ENCODE results near the gene RGS7.

The RGS7 gene

DNA sequence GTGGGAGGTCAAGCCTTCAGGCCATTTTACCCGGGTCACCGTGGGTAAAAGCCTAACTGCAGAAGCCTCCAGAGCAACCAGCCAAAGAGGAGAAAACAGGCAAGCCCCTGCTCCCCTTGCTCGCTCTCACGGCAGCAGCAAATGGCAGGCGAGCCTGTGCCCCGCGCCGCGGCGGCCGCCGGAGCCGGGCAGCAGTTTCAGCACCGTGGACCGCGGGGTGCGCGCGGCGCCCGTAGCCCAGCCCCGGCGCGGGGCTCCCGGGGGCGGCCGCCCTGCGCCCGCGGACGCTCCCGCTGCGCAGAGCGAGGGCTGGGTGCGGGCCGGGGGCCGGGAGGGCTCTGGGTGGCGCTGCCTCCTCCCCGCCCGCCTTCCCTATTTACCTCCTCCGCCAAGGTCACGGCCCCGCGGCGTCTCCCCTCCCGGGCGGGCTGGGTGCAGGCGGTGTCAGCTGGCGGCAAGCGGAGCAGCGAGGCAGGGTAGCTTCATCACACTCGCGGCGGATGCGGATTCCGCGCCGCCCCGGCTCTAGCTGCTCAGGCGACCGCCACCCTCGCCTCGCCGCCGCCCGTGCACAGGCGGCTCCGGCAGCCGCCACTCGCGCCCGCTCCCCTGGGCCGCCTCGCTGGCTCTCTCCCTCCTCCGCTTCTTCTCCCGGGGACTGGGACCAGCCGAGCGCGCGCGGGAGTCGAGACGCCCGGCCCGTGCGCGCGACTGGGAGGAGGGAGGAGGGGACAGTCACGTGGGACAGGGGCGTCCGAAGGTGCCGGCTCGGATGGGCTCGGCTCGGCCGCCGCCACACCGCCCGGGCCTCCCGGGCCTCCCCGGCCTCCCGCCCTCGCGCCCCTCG, at the start of gene RGS7:
Gene RGS7, minus strand, starts transcription at position 687 of the 847 bp plus-strand sequence.
- peak; percentile 20 for DNase-seq

DNA sequence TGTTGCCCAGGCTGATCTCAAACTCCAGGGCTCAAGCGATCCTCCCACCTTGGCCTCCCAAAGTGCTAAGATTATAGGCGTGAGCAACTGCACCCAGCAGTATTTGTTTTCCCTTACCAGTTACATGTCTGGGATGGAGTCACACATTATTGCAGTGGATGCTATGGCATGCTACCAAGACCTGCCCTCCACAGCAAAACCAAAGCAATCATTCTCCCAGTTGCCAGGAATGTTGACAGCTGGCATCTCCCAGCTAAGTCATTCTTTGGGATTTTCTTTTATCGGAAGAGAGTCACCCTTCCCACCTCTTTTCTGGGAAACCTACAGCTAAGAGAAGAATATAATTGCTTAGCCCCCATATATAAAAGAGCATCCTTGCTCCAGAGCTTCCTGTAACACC, 49.4 kb upstream of the RGS7 start:
- no peak for DNase-seq

DNA sequence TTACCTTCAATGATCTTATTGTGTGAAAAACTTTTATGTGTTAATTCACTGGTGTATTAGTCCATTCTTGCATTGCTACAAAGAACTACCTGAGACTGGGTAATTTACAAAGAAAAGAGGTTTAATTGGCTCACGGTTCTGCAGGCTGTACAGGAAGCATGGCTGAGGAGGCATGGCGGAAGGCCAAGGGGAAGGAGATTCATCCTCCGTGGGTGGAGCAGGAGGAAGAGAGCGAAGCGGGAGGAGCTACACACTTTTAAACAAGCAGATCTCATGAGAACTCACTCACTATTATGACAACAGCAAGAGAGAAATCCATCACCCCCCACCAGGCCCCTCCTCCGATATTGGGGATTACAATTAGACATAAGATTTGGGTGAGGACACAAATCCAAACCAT, 44.2 kb upstream of the RGS7 start:
- no peak for DNase-seq

DNA sequence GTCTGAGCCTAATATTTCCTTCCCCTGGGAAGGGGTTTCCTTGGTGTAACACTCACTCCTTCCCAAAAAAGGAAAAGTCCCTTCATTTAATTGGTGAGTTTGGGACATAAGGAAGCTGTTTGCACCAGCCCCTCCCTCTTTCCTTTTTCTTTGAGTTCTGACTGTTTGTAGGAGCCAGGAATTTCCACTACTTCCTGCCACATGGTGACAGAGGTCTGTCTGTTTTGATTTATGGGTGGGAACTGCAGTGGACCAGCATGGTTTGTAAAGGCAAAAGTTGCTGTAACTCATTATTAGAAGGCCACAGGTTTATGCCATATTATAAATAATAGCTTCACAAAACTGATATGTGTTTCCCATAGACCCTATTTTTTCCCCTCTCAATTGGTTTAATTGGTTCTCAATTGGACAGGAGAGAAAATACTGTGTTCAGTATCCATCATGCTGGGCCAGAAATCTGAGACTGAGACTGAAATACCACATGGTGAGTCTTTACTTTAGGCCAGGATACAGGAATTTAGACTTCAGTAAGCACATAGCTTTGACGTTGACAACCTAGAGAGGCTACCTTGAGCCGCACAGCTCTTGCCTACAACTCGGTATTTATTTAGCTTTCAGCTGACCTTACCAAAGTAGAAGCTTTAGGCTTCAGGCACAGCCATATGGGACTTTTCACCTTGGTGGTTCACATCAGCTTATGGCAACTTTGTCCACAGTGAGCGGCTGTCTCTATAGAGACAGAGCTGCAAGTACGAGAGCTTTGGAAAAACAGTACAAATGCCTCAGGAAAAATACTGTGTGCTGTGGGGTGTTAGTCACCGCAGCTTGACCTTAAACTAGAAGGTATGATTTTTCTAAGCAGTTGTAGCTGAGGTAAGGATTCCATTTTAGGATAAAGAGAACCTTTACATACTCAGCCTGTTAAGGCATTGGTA, 40.0 kb upstream of the RGS7 start:
- no peak for DNase-seq

DNA sequence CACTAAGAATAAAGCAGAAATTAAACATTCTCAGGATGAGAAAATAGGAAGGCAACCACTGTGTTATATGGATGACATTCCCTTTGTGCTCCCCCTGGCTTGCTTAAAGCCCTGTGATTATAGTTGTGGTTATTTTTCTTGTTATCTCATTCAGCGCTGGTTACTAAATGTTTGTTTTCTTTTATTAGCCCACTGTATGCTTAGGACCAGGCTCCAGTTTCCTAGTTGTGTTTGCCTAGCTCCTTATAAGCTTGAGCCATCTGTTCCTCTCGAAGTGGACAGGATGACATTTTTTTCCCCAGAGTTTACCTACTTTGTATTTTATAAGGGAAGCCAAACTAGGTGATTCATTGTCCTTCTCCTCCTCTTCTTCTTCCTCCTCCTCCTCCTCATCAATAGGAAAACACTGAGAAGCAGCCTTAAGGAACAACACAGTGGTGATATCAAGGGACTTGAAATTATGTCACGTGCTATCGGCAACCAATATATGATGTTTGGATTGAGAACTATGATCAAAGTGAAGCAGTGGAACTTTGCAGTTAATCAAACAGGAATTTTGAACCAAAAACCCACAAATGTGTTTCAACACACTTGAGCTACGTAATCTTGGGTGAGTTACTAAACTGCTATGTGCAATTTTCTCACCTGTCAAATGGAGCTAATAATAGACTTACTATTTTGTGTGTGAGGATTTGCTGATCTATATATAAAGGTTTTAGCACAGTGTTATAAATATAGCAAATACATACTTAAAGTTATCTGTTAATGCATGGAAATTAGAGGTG, 35.1 kb upstream of the RGS7 start:
- DNase-seq, result no peak

DNA sequence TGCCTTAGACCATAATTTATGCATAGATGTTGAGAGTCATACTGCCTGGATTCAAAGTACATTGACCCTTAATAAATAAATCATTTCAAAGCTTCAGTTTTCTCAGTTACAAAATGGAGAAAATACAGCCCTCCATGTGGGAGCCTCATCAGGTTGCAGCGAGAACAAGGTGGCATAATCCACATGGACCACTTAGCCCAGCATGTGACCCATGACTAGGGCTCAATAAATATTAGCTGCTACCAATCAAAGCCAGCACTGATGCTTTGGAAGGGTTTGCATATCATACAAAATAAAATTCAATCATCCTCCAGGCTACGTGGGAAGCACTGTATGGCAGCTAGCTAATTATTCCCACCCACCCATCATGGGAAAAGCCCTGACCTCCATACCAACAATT, 33.5 kb upstream of the RGS7 start:
- no peak for DNase-seq

DNA sequence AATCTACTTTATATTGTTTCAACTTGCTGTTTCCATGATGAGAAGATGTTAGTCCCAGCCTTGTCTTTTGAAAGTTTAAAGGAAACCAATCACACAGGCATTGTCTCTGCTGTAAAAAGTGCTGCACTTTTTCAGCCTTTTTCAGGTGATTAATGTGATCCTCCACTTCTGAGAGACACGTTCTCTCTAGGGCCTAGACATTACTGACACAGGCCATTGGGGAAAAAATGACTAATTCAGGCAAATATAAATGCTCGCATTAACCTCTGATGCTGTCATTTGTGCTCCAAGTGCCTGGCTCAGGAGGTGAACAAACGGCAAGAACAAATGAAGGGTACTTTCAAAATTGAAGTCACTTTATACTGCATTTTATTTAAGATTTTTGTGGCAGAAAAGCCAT, 32.4 kb upstream of the RGS7 start:
- no peak for DNase-seq

DNA sequence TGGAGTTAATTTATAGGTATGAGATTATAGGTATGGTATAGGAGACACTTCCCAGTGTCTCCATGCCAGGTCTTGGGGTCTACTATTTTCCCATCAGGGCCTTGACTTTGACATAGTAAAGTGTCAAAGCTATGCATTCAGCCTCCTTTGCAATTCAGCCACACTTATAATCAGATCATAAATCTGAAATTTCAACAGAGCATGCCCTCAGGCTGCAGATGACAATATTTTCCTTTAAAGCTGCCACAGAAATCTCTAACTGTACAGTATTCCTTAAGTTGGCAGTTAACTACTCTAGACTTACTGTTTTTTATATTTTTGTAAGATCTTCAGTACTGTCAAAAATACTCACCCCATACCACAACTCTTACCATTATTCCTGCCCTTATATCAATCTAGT, 30.2 kb upstream of the RGS7 start:
- no peak for DNase-seq

DNA sequence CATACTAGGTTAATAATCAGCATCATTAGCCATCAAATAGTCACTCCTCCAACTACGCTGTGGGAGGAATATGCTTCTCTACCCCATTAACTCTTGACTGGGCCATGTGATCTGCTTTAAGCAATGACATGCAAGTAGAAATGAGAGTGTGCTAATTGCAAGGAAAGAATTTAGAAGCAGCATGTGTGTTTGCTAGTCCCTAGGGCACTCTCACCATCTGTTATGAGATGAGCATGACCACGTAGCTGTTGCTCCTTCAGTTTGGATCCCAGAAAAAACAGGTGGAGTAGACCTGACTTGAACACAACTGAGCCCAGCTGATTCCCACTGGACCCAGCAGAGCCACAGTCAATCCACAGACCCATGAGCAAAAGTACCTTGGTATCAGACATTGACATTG, 19.7 kb upstream of the RGS7 start:
- DNase-seq, result no peak

DNA sequence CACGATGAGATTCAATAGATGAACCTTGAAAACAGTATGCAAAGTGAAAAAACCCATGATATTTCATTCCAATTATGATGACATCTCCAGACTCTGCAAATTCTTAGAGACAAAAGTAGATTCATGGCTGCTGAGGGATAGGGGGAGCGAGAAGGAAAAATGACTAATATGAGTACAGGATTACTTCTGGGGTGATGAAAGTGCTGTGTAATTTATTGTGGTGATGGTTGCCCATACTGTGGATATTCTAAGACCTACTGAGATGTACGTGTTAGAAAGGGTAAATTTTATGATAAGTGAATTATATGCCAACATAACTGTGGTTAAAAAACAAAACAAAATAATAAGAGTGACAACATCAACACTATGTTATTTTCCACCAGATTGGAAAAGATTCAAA, 18.9 kb upstream of the RGS7 start:
- DNase-seq, result no peak

DNA sequence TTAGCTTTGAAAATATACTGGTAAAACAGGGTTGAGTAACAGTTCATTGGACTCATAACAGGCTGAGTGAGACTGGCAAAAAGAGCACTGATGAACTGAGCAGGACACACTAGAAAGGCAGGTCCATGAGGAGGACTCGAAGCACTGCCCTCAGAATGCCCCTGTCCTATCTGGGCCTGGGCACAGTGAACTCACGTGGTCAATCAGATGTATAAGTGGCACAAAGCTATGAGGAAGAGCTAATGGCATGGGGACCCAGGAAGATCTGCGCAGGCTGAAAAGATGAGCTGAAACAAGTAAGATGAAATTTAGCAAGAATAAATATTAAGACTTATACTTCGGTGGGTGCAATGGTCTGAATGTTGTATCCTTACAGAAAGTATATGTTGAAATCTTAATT, 9.2 kb upstream of the RGS7 start:
- DNase-seq, result no peak

DNA sequence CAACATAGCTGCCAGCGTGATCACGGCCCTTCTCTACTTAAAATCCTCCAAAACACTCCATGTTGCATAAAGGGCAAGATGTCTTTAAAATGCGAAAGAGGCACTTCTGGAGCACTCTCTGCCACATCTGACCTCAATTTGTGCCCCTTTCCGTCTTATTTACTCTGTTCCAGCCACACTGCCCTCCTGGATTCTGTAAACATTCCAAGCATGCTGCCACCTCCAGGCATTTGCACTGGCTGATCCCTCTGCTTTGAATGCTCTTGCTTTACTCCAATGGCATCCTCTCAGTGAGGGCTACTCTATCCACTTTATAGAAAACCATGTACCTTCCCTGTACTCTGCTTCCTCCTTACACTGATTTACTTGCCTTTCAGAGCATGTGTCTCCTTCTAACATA, 5.3 kb upstream of the RGS7 start:
- DNase-seq, result no peak

DNA sequence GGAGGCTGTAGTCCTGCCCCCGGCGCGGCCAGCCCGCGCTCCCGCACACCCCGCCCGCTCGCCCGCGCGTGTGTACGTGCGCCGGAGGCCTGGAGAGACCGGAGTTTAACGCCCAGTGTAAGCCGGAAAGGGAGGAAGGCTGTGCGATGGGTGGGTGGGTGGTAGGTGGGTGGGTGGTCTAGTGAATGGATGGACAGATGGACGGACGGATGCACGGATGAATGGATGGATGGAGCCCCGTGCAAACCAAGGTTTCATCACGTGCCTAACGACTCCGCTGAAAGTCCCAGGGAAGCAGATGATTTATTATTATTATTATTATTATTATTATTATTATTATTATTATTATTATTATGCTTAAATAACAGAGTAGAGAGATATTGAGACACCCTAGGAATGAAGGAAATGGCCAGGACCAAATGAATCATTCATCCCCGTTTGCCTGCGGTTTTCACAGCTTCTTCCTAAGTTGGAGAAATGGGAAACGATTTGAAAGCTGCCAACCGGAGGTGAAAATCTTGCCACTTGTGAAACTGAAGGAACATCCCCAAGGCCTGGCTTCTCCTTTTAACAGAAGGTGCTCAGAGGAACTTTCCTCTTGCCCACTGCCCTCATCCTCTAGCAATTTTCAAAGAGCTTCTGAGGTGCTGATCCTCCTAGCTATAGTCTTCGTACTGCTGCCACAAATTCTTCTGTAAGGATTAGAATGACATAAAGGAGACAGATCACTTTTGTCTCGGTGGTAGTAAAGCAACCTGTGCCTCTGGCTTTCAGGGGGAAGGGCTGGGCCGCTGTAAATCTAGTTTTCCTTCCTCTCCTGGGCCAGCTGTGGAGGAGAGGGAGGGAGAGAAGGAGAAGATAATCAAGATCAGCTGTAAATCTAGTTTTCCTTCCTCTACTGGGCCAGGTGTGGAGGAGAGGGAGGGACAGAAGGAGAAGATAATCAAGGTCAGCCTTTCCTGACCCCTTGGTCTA, 648 bp upstream of the RGS7 start:
- DNase-seq, result no peak

DNA sequence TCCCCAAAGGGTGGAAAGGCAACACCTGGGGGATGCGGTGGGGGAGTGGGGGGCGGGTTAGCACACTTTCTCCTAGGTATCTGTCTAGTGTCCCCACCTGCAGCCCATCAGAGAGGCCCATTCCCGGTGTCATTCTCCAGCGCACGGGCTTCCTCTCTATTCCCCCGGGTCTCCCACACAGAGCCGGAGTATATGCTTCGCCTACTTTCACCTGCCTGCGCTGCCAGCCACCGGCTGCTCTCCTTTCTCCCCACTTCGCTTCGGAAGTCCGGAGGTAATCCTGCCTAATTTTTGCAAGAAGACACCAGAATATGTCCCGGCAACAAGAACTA, 852 bp downstream of the RGS7 start:
- no peak for DNase-seq

DNA sequence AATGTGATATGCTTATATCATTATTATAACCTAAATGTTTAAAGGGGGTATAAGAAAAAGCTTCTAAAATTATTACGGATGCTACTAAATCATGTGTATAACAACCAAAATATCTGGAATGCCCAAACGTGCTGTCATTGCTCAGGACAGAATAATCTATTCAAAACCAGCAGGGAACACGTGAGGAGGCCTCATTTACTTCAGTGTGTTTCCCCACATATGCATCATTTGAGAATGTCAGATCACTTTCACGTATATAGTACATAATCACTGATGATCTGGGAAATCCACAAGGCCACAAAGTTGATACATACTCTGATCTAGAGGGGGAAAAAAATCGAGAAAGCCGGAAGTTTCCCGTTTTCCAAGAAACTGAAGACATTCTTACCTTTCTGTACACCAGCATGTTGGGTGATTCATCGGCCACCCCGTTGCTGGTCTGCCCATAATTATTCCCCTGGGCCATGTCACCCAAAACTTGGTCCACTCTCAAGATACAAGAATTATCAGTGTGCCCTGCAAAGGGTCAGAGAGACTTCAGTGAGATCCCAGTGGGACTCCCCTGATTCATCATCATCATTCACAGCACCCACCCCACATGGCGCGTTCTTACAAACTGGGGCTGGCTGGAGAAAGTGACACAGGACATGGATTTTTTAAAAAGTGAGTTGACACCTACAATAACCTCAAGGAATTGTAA, 1.5 kb downstream of the RGS7 start:
- DNase-seq, result no peak

DNA sequence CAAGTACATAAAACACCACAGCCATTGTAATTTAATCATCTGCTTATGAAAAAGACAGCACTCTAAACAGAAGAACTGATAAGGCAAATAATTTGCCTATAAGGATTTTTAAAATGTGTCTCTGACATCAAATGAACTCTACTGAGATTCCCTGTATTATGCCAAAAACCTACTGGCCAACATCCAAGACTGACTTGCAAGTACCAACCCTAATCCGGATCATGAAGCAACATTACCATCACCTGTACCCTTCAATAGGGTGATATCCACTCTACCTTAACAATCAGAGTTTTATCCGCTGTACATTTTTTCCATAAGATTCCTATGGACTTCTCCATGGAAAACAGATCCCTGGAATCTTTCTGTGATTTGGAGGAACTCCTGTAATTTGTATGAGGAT, 4.6 kb downstream of the RGS7 start:
- no peak for DNase-seq

DNA sequence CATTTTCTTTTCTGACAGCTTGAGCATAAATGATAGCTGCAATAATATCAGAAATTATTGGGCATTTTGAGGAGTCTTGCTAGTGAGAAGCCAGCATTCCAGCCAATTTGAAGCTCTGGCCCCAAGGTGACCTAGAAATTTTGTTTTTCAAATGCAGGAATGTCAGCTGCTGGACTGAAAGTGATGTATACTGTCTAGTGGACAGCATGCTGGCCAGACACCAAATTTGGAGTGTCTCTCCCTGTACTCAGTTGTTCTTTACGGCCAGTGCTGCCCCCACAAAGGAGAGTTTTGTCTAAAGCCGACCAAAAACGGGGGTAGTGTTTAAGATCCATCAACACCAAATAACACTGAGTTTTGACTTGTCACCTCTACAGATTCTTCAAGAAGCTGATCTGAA, 5.2 kb downstream of the RGS7 start:
- no peak for DNase-seq

DNA sequence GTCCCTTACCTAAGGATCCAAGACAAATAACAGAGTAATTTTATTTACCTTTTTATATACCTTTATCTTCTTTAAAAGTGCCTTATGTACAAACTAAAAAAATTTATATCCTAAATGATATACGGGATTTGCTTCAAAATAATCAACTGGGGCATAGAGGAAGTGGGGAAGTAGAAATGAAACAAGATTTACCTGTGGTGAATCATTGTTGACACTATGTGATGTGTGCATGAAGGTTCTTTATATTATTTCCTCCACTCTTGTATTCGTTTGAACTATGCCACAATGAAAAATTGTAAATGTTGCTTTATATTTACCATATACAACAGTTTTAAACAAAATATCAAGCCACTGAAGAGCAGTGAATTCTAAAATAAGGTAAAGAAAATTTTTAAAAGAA, 13.0 kb downstream of the RGS7 start:
- DNase-seq, result no peak

DNA sequence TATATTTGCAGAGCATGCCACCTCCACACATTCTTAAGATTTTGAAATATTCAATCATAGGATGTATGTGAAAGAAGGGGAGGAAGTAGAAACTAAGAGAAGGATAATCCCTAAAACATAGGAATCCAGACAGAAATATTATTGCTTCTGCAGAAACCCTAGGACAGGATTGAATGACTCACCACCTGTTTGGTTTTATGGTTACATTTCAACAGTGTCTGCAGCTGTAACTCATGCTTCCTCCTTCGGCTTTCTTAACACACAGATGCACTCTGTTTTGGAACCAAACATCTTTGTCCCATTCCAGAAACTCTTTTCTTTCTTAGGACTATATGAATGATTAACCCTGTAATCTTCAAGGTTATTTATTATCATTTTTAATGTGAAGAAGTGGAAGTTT, 20.7 kb downstream of the RGS7 start:
- no peak for DNase-seq

DNA sequence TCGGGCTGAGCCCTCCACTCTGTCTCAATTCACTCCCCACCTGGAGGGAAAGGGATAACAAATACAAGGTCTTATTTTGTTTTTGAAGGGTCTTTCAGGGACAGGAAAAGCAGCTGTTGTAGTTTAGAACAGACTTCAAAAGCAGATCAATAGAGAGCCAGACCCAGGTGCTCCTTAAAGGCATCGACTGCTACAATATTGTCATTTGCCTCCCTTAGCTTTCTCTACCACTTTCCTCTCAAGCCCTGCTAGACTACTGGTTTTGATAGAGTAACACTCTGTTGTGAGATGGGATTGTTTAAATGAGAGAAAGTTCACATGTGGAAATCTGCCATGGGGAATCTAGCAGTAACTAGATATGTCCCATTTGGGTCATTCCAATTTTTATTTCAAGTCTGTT, 24.0 kb downstream of the RGS7 start:
- no peak for DNase-seq

DNA sequence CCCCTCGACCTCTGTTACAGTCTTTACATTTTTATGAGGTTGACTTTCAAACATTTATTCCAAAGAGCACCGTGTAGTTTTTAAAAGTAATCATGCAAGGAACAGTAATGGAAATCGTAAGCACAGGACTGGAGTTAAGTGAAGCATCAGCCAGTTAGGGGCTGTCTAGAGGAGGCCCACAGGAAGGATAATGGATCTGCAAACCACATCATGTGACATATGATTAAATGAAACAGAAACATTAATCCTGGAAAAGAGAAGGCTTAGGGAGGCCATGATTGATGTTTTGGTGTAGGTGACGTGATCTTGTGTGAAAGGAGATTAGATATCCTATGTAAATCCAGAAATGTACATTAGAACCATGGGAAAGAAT, 25.0 kb downstream of the RGS7 start:
- DNase-seq, result no peak
